Right ventricle myocardium superior (tissue), 1 donor: ENCODE results near the gene DEDD. TPM values are rescaled to one million over a fixed set of nuclear protein-coding genes. Genes with fewer than 3 reads are reported as not detected.
A peak's percentile ranks its signal among the peaks of the same experiment; 100 is the strongest.

Experiments
- ATAC-seq: fragments of 200-7000 bp; cut with Tn5 transposase; one replicate; pipeline ENCODE4 v1.9.1; 2020; ENCODE audit warnings: mild to moderate bottlenecking; ENCODE audit not compliant: poor library complexity
- DNase-seq: peaks from one replicate; pipeline ENCODE4 v3.0.0-alpha.2; 2020
- intact Hi-C: fragments of 100-400 bp; cut with DNase I; formaldehyde crosslinking; loops from one replicate; pipeline ENCODE4 v1.11.2; 2022
- total RNA-seq: library from RNA; stranded (reverse); fragmentation: NEBNext Ultra II Directional; extraction: Animal tissue kit (Norgen Biotek cat#: 25700); gene quantifications from one replicate; pipeline ENCODE4 v1.2.1, GENCODE V29; 2021
- donor health status: DM: no; HTN: yes; CAD: no; lungs with severe emphysema.

Gene DEDD
- total RNA-seq, 1 donor from 2014 or later, result 26.6 TPM

DNA sequence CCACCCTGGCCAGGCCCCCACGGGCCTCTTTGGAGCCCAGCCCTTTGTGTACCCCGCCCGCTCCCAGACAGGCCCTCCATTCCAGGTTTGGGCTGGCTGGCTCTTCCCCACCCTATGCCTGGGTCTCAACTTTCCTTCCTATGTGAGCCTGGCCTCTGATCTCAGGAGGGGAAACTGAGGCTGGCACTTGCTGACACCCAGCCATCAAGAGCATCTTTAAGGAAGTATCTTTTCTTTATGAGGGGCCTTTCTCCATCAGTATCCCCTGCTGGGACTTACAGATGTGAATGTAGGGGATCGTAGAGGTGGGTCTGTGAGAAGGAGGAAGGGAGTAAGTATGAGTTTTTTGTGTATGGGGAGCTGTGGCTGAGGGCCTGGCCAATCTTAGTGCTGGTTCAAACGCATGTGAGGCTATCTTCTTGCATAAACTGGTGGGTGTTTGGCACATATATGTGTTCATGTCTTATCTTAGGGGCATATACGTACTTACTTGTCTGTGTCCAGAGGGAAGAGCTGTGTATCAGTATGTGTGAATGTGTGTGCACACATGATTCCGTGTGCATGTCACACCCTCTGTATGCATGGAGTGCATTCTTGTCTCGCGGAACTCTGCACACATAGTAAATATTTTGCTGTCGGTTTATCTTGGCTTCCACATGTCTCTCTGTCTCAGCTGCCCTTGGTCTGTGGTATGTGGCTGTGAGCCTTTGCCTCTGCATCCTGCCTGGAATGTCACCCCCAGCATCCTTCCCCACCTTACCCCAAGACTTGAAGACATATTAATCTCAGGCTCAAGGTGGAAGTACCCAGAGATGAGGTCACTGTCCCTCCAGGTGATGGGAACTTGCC lies 48.5 kb downstream of the DEDD start:
- intact Hi-C loops, result no loop called here
- DNase-seq (no peak), ATAC-seq (no peak)

DNA sequence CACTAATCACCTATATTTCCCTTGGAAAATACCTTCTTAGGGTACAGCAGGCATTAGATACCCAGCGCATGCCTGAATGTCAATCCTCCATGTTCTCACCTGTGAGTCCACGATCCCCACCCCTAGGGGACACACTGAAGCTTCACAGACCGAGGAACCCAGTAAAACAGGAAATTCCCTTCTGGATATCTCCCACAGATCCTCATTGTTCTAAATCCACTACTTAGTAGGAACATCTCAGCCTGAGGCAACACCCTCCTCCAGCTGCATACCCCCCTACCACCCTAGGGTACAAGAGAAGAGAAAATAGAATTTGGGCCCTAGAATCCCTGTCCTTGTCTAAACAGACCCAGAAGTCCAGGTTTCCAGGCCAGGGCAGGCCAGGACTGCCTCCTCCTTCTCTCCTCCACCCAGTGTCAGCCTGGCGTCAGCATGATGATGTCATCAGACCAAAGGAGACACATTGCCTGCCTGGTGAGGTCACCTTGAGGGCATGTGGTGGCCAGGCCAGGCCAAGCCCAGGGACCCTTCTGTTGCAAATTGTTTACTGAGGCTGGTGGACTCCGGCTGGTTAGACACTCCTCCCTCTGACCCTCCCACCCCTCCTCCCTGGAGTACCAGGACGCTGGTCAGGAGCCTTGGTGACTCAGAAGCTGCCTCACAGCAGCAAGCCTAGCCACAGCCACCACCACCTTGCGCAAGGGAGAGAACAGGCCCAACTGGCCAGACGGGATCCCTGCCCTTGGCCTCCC lies 49.3 kb downstream of the DEDD start:
- ATAC-seq (peak; percentile 90), DNase-seq (peak; percentile 84)
- intact Hi-C loops, result no loop called here

DNA sequence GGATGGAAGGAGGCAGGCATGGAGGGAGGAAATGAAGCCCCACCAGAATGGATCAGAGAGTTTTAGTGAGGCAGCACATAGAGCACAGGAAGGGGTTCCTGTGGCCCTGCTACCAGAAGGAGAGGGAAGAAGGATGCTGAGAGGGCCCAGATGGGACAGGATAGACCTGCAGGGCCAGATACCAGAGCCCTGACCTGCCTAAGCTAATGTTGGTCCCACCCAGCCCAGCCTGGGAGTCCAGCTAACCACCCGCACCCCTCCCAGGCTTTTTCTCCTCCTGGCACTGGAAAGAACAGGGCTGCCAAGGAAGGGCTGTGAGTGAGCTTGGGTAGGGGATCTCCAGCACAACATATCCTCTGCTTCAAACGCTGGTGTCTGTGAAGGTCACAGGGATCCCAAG lies 50.0 kb downstream of the DEDD start:
- no peak for ATAC-seq
- intact Hi-C loops, result no loop called here
- no peak for DNase-seq

DNA sequence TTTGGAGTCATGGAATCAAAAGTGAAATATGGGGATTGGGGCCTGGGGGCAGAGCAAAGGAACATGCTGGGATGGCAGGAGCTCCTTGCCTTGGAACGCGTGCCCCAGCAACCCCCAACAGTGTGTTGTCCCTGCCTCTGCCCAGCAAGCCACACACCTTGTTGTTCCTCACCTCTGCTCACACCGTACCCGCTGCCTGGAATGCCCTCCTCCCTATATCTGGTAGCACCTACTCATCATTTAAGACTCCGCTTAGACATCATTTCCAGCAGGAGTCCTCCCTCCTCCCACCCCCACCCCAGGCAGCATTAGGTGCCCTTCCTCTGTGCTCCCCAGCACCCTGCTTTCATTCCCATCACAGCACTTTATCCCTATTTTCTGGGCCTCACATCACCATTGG lies 50.9 kb downstream of the DEDD start:
- no peak for ATAC-seq
- DNase-seq, result no peak
- intact Hi-C loops, result no loop called here

DNA sequence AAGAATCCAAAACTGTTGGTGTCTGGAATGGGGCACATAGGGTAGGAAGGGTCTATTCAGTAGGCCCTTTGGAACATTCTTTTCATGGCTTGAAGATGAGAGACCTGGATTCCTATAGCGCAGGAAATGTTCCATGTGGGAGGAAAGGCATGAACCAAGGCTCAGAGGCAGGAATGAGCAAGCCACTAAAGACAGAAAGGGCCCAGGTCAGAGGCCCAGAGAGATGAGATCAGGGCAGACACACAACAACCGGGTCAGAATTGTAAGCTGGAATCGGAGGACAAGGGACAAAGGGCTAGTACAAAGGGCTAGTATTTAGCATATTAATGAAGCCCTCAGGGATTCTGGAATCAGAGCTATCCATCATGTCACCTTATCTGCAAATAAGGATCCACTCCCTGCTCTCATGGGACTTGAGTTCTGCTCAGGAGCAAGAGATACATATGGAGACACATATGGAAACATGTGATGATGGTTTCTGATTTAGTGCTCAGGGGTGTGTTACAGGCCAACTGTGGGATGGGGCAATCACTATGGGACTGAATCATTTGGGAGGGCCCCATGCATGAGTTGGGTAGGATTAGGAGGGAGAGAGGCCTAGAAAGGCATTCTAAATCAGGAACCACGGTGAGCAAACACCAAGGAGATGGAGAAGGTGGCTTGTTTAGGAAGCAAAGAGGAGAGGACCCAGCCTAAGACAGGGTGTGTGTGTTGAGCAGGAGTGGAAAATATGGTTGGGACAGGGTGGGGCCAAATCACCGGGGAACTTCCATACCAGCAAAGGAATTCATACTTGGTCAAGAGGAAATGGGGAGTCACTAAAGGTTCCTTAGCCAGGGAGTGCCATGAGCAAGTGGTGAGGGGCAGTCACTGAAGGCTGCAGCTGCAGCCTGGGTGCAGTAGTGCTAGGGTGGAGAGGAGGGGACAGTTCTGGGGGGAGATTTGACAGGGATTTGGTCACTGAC lies 51.7 kb downstream of the DEDD start:
- ATAC-seq (no peak), DNase-seq (no peak)
- intact Hi-C loops, result no loop called here

DNA sequence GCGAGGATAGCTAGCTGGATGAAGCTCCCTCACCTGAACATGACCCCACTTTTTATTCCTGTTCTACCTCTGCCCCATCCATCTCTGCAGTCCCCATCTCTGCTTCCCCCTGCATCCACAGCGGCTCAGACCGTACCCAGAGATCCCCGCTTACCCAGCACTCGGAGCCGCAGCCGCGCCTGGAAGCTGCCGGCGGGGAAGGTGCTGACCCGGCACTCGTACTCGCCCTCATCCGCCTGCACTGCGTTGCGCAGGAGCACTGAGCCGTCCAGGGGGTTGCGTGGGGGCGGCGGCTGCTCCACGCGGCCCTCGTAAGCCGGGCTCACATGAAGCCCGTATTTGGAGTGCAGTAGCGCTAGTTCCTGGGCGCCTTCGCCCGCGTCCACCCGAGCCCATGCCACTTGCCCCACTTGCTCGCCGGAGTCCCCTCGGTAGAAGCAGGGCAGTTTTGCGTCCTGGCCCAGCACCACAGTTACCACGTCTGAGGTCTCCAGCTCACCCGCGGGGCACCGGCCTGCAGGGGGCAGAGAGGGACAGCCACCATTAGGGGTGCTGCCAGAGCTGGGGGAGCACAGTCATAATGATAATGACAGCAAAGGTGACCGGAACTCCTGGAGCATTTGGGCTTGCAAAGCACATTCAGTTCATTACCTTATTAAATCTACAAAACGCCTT lies 52.9 kb downstream of the DEDD start:
- no peak for ATAC-seq
- intact Hi-C loops, result no loop called here
- DNase-seq, result no peak

DNA sequence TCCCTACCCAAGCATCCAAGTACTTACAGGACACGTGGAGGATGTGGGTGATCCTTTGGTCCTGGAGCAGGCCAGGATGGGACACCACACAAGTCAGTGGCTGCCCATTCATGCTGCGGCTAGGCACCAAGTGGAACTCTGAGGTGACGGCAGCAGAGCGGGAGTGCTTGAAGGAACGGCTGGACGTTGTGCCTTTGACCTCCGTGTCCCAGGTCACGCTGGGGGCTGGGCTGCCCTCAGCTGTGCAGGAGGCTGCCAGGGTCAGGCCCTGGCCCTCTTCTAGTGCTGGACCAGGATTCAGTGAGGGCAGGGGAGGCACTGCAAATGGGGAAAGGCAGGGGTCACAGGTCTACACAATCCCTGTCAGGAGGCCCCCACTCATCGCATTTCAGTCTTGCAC lies 55.0 kb downstream of the DEDD start:
- DNase-seq (no peak), ATAC-seq (no peak)
- intact Hi-C loops, result no loop called here

DNA sequence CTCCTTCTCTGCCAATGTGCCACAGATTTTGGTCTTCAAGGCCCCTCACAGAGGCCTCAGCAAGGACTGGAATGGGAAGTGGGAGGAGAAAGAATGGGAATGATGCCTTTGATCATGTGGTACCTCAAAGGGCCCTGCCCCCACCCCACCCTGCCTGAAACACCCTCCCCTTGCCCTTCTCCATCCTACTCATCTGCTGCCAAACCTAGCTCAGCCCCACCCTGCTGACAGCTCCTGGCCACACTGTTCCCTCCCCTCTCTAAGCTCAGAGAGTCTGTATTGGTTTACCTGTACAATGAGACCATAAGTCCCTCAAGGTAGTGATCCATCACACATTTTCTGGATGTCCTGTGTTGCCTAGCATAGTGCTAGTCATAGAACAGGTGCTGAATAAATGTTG lies 56.1 kb downstream of the DEDD start:
- ATAC-seq (no peak), DNase-seq (no peak)
- intact Hi-C loops, result no loop called here

DNA sequence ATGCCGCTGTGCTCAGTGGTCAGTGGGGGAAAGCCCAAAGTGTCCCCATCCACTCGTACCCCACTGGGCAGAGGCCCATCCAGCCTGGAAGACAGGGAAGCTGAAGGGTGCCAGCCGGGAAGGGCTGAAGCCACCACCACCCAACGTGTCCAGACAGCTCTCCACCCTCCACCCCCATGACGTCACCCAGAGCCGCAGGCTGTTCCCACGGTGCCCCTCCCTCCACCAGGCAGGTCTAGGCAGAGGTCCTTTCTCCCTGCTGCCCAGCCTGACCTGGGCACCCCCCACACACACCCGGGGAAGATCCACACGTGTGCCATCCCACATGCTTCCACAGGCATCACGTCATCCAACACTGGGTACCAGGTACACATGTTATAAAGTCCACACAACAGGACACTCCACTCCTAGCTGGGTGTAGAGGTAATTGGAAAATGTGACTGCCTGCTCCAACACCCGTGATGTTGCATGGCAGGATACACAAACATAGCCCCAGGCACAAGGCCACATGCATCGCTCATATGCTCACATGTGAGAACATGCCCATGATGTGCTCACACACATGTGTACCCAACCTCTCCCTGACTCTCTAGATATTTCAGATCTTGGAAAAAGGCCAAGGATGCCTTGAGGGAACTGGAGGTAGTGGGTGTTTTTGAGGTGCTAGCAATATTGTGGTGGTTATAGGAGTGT lies 57.6 kb downstream of the DEDD start:
- intact Hi-C loops, result no loop called here
- DNase-seq (no peak), ATAC-seq (no peak)

DNA sequence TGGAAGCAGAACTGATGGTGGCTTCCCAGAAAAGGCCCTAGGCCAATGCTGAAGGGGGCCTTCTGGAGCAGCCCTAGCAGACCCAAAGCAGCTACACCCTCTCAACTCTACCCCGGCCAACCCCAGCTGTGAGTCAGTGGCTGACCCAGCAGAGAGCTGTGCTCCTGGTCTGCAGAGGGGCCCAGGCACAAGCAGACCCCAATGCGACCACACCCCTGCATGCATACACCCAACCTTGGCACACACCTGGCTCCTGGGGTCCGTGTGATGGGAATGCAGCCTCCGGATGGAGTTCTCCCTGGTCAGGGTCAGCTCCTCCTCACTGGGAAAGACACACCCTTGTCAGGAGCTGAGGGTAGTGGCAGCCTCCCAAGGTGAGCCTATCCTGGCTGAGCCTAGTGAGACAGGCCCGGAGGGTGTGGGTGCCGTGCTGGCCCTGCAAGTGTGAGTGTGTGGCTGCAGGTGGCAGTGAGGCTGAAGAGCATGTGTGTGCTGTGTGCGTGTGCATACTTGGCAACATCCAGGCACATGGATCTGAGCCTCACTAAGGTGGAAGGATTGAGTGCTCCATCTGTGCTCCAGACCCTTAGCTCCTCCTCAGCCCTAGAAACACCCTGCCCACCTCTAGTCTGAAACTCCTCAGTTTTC lies 58.9 kb downstream of the DEDD start:
- no peak for DNase-seq
- no peak for ATAC-seq
- intact Hi-C loops, result no loop called here

DNA sequence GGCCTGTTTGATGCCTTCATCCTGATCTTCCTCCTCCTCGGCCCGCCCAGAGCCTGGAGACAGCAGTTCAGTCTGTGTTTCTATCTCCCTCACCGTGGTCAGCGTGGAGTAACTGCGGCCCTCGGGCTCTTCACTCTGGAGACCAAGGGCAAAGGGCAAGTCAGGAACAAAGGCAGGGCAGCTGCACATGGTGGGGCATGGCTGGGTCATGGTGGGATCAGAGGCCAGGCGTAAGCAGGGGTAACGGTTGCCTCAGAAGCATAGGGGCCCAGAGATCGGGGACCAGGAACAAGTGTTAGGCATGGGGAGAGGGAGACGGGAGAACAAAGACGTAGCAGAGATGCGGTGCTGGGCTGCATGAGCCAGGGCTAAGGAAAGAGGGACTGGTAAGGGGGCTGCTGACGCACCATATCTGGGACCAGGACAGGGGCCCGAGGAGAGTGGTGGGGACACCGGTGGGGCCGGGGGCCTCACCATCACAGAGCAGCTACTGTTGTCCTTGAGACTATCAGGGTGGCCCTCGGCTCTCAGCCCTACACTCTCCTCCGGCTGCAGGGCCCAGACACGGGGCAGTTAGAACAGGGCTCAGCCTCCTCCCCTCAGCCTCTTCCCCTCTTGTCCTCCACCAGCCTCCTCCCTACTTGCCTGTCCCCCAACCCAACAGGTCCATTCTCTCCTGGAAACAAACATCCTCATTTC lies 59.6 kb downstream of the DEDD start:
- no peak for DNase-seq
- no peak for ATAC-seq
- intact Hi-C loops, result no loop called here

DNA sequence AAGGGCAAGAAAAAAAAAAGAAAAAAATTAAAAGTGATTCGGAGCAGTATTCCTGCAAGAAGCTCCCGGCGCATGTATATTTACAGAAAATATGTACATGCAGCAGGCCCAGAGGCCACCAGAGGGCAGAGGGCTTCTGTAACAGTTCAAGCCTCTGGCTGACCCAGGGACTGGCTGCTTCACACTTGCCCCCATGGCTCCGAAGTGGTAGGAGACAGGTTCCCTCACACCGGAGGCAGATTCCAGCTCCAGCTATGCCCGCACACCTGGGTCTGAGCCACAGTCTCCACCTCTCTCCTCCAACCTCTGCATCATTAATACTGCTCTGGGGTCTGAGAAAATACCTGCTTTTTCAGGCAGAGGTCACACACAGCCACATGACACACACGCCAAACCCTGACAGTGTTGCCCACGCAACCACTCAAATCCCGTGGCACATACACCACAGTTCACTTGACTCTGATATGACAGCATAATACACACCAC lies 60.5 kb downstream of the DEDD start:
- intact Hi-C loops, result no loop called here
- ATAC-seq (peak; percentile 58), DNase-seq (peak; percentile 82)

Other genes starting within 250 kb of the DEDD start
- gene ITLN1, start 247.5 kb downstream of the DEDD start, total RNA-seq, result 2.3 TPM
- gene ITLN2, start 177.9 kb downstream of the DEDD start, total RNA-seq, result not detected
- 10.1 TPM for gene F11R, start 111.5 kb downstream of the DEDD start, total RNA-seq
- gene TSTD1, start 93.7 kb downstream of the DEDD start, total RNA-seq, result 9.3 TPM
- gene USF1, start 86.7 kb downstream of the DEDD start, total RNA-seq, result 28.4 TPM
- 3.3 TPM for gene ARHGAP30, start 62.8 kb downstream of the DEDD start, total RNA-seq
- not detected for gene NECTIN4, start 43.1 kb downstream of the DEDD start, total RNA-seq
- gene KLHDC9, start 34.3 kb downstream of the DEDD start, total RNA-seq, result 4.7 TPM
- 62.3 TPM for gene PFDN2, start 14.6 kb downstream of the DEDD start, total RNA-seq
- 33.8 TPM for gene NIT1, start 14.6 kb downstream of the DEDD start, total RNA-seq
- 81.0 TPM for gene UFC1, start 21.3 kb upstream of the DEDD start, total RNA-seq
- 19.0 TPM for gene USP21, start 26.8 kb upstream of the DEDD start, total RNA-seq
- 17.1 TPM for gene PPOX, start 33.8 kb upstream of the DEDD start, total RNA-seq
- 20.3 TPM for gene B4GALT3, start 44.8 kb upstream of the DEDD start, total RNA-seq
- gene ADAMTS4, start 66.4 kb upstream of the DEDD start, total RNA-seq, result 7.0 TPM
- 308 TPM for gene NDUFS2, start 69.7 kb upstream of the DEDD start, total RNA-seq
- 21.5 TPM for gene FCER1G, start 82.6 kb upstream of the DEDD start, total RNA-seq
- 1.2 TPM for gene APOA2, start 91.0 kb upstream of the DEDD start, total RNA-seq
- gene TOMM40L, start 93.4 kb upstream of the DEDD start, total RNA-seq, result 36.9 TPM
- not detected for gene NR1I3, start 105.5 kb upstream of the DEDD start, total RNA-seq
- 0.22 TPM for gene PCP4L1, start 126.1 kb upstream of the DEDD start, total RNA-seq
- 4.8 TPM for gene MPZ, start 177.3 kb upstream of the DEDD start, total RNA-seq
- gene SDHC, start 181.7 kb upstream of the DEDD start, total RNA-seq, result 422 TPM
- gene CFAP126, start 235.2 kb upstream of the DEDD start, total RNA-seq, result not detected